Ammon's horn (tissue), 1 donor: Measurements from ENCODE around the gene MAP3K5.

Experiments used
- DNase-seq: peaks from one replicate; pipeline ENCODE4 v3.0.0-alpha.2; 2016; ENCODE audit warnings: low spot score

The MAP3K5 gene

GRCh38 chr6:136571065-136571464 is 221.2 kb downstream of the MAP3K5 start:
- DNase-seq = no peak

- no peak for DNase-seq
These were observed 224.1 kb downstream of the MAP3K5 start for GRCh38 chr6:136568129-136568528.

- no peak for DNase-seq
These were observed 224.6 kb downstream of the MAP3K5 start for GRCh38 chr6:136567688-136568087.

- no peak for DNase-seq
These were observed 225.4 kb downstream of the MAP3K5 start for GRCh38 chr6:136566851-136567250.

- DNase-seq = no peak
These were observed 226.2 kb downstream of the MAP3K5 start for GRCh38 chr6:136566007-136566487.

GRCh38 chr6:136564180-136564579 is 228.1 kb downstream of the MAP3K5 start:
- DNase-seq = no peak

GRCh38 chr6:136563386-136564152 is 228.7 kb downstream of the MAP3K5 start:
- DNase-seq = peak; percentile 26

- no peak for DNase-seq
These were observed 230.1 kb downstream of the MAP3K5 start for GRCh38 chr6:136562211-136562610.

GRCh38 chr6:136553166-136553787 is 239.0 kb downstream of the MAP3K5 start:
- DNase-seq = no peak

- peak; percentile 17 for DNase-seq
These were observed 240.2 kb downstream of the MAP3K5 start for GRCh38 chr6:136552054-136552453.

GRCh38 chr6:136551103-136551502 is 241.2 kb downstream of the MAP3K5 start:
- DNase-seq = no peak

- DNase-seq = peak; percentile 64
These were observed 241.8 kb downstream of the MAP3K5 start, which contains the start of gene MAP7 for GRCh38 chr6:136550330-136551071. Gene MAP7, minus strand, starts transcription at chr6:136550422. Its CDS starts 14 bp downstream, at chr6:136550408.

GRCh38 chr6:136550045-136550329 is 242.3 kb downstream of the MAP3K5 start:
- DNase-seq = no peak

- peak; percentile 36 for DNase-seq
These were observed 242.8 kb downstream of the MAP3K5 start for GRCh38 chr6:136549300-136550044.

- no peak for DNase-seq
These were observed 243.5 kb downstream of the MAP3K5 start for GRCh38 chr6:136548582-136549299.

GRCh38 chr6:136547871-136548270 is 244.4 kb downstream of the MAP3K5 start:
- DNase-seq = no peak

GRCh38 chr6:136547336-136547735 is 244.9 kb downstream of the MAP3K5 start:
- peak; percentile 78 for DNase-seq

GRCh38 chr6:136546331-136546730 is 245.9 kb downstream of the MAP3K5 start:
- no peak for DNase-seq

GRCh38 chr6:136544326-136544725 is 248.0 kb downstream of the MAP3K5 start:
- DNase-seq = no peak

GRCh38 chr6:136541395-136541794 is 250.9 kb downstream of the MAP3K5 start:
- DNase-seq = no peak

GRCh38 chr6:136539967-136540652 is 252.2 kb downstream of the MAP3K5 start:
- no peak for DNase-seq
